DND-41 (cell line): Measurements from ENCODE around the gene SFTA2.

Experiments
- EZH2 ChIP-seq: IDR thresholded peaks from 3 replicates; pipeline ENCODE4 v1.6.1; 2012; ENCODE audit warnings: borderline replicate concordance, low read depth, mild to moderate bottlenecking, moderate library complexity, low read length, inconsistent platforms; ENCODE audit not compliant: severe bottlenecking
- TF ChIP-seq, protein P1 (sequence below): IDR thresholded peaks from 2 replicates; pipeline ENCODE4 v1.5.1; 2012; ENCODE audit warnings: borderline replicate concordance, low read length, moderate library complexity, mild to moderate bottlenecking; ENCODE audit not compliant: poor library complexity, severe bottlenecking; ENCODE audit errors: extremely low read depth

DNA sequence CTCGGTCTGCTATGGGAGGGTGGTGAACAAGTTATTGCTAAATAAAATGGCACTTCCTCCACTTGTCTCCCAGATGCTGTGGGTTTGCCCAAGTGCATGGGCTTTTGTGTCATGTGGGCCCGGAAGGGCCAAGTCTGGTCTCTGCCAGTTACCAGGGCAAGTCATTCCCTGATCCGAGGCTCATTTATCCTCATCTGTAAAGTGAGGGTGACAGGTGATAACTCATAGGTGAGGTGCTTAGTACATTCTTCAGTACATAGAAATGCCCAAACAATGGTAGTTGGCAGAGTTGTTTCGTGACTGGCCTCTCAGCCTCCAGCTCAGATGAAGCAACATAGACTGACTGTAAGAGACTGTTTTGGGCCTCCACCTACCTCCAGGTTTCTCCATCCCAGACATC is 6.8 kb upstream of the SFTA2 start:
- TF ChIP-seq, protein P1, sequence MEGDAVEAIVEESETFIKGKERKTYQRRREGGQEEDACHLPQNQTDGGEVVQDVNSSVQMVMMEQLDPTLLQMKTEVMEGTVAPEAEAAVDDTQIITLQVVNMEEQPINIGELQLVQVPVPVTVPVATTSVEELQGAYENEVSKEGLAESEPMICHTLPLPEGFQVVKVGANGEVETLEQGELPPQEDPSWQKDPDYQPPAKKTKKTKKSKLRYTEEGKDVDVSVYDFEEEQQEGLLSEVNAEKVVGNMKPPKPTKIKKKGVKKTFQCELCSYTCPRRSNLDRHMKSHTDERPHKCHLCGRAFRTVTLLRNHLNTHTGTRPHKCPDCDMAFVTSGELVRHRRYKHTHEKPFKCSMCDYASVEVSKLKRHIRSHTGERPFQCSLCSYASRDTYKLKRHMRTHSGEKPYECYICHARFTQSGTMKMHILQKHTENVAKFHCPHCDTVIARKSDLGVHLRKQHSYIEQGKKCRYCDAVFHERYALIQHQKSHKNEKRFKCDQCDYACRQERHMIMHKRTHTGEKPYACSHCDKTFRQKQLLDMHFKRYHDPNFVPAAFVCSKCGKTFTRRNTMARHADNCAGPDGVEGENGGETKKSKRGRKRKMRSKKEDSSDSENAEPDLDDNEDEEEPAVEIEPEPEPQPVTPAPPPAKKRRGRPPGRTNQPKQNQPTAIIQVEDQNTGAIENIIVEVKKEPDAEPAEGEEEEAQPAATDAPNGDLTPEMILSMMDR = no peak
- TF ChIP-seq EZH2 = no peak
